IMR-90 (cell line): ENCODE results near the gene LYVE1.

Source experiments
- CHD1 ChIP-seq: IDR thresholded peaks from 2 replicates; pipeline ENCODE4 v1.6.1; 2012; ENCODE audit warnings: low read depth, low read length, improper control_type of control experiment
- FOS ChIP-seq: fragments of 150-350 bp; IDR thresholded peaks from 2 replicates; pipeline ENCODE4 v1.6.1; 2016; ENCODE audit warnings: low read depth, low read length
- MXI1 ChIP-seq: IDR thresholded peaks from 2 replicates; pipeline ENCODE4 v1.6.1; 2012; ENCODE audit warnings: low read depth, mild to moderate bottlenecking, low read length, moderate library complexity, borderline replicate concordance
- POLR2A ChIP-seq: IDR thresholded peaks from 2 replicates; pipeline ENCODE4 v1.6.1; 2012; ENCODE audit warnings: mild to moderate bottlenecking, low read depth, low read length
- RAD21 ChIP-seq: IDR thresholded peaks from 2 replicates; pipeline ENCODE4 v1.6.1; 2012; ENCODE audit warnings: low read length, improper control_type of control experiment
- RCOR1 ChIP-seq: IDR thresholded peaks from 2 replicates; pipeline ENCODE4 v1.6.1; 2012; ENCODE audit warnings: mild to moderate bottlenecking, low read length, improper control_type of control experiment; ENCODE audit not compliant: insufficient replicate concordance
- RFX5 ChIP-seq: IDR thresholded peaks from 2 replicates; pipeline ENCODE4 v1.8.0; 2012; ENCODE audit warnings: low read depth, mild to moderate bottlenecking, low read length, moderate library complexity
- SMC3 ChIP-seq: fragments of 150-350 bp; IDR thresholded peaks from 2 replicates; pipeline ENCODE4 v1.6.1; 2016; ENCODE audit warnings: low read depth, mild to moderate bottlenecking, antibody characterized with exemption, low read length, moderate library complexity
- TF ChIP-seq, protein P1 (sequence below): conservative IDR thresholded peaks from 2 replicates; pipeline ENCODE4 v1.5.1; 2012; ENCODE audit warnings: mild to moderate bottlenecking, low read depth, low read length, improper control_type of control experiment
- TF ChIP-seq, protein P2 (sequence below): fragments of 150-350 bp; IDR thresholded peaks from 2 replicates; pipeline ENCODE4 v1.6.1; 2017; ENCODE audit warnings: mild to moderate bottlenecking, antibody characterized with exemption, low read length, low read depth

DNA sequence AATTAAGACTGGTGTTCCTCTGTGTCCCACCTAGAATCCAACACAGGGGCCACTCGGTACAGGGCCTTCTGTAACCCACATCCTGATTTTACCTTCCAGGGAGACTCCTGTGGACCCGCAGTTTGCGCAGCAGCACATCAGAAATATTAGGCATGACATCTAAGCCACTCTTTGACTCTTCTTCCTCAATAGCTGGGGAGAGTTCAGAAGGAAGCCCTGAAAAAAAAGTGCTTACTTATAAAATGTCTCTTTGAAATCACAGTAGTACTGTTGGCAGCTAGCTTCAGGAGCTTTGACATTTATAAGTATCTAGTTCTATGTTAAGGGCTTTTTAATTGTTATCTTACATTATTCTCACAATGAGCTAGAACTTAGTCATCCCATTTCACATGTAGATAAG, 41.2 kb upstream of the LYVE1 start:
- TF ChIP-seq SMC3 (no peak), FOS (no peak), RCOR1 (no peak), MXI1 (no peak), POLR2A (no peak), RFX5 (no peak), RAD21 (no peak), CHD1 (no peak)
- TF ChIP-seq, protein P1, sequence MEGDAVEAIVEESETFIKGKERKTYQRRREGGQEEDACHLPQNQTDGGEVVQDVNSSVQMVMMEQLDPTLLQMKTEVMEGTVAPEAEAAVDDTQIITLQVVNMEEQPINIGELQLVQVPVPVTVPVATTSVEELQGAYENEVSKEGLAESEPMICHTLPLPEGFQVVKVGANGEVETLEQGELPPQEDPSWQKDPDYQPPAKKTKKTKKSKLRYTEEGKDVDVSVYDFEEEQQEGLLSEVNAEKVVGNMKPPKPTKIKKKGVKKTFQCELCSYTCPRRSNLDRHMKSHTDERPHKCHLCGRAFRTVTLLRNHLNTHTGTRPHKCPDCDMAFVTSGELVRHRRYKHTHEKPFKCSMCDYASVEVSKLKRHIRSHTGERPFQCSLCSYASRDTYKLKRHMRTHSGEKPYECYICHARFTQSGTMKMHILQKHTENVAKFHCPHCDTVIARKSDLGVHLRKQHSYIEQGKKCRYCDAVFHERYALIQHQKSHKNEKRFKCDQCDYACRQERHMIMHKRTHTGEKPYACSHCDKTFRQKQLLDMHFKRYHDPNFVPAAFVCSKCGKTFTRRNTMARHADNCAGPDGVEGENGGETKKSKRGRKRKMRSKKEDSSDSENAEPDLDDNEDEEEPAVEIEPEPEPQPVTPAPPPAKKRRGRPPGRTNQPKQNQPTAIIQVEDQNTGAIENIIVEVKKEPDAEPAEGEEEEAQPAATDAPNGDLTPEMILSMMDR, result no peak
- TF ChIP-seq, protein P2, sequence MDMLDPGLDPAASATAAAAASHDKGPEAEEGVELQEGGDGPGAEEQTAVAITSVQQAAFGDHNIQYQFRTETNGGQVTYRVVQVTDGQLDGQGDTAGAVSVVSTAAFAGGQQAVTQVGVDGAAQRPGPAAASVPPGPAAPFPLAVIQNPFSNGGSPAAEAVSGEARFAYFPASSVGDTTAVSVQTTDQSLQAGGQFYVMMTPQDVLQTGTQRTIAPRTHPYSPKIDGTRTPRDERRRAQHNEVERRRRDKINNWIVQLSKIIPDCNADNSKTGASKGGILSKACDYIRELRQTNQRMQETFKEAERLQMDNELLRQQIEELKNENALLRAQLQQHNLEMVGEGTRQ, result no peak
